CD8-positive, alpha-beta memory T cell (primary cell): ENCODE measurements around the gene RNU1-3. TPM values are rescaled to one million over a fixed set of nuclear protein-coding genes. Genes with fewer than 3 reads are reported as not detected.
A peak's percentile ranks its signal among the peaks of the same experiment; 100 is the strongest.
"Not testable (repeated sequence)": the region's sequence is repeated elsewhere in the genome, so short reads cannot be mapped to it uniquely, and the experiment has no call there.

Experiments used
- CTCF ChIA-PET: fragments of 350-600 bp; sonication (Branson Sonifier 250); formaldehyde crosslinking; loops from one replicate; lab custom pipeline; 2021; ENCODE audit warnings: antibody characterized with exemption; lab: Charles Lee
- POLR2A ChIA-PET: fragments of 350-600 bp; sonication (Branson Sonifier 250); formaldehyde crosslinking; loops from one replicate; lab custom pipeline; 2021; ENCODE audit warnings: antibody characterized with exemption; lab: Charles Lee
- DNase-seq, 5 donors: peaks; one replicate each; pipeline versions ENCODE4 v3.0.0 to v3.0.0-alpha.2; 2020 to 2022; ENCODE audit warnings: mixed read lengths in 1 of 5
- H3K27ac ChIP-seq: one replicate; pipeline ENCODE4 v1.7.0; 2013; ENCODE audit warnings: low read depth, mild to moderate bottlenecking, low read length, moderate library complexity
- H3K27me3 ChIP-seq: 2 replicates; pipeline ENCODE4 v1.7.0; 2013; ENCODE audit warnings: low read length, mild to moderate bottlenecking; ENCODE audit not compliant: insufficient read depth, poor library complexity, severe bottlenecking
- H3K36me3 ChIP-seq: 2 replicates; pipeline ENCODE4 v1.7.0; 2013; ENCODE audit warnings: mild to moderate bottlenecking, low read length, moderate library complexity; ENCODE audit not compliant: insufficient read depth
- H3K4me1 ChIP-seq: 2 replicates; pipeline ENCODE4 v1.7.0; 2013; ENCODE audit warnings: mild to moderate bottlenecking, low read length, moderate library complexity; ENCODE audit not compliant: insufficient read depth
- H3K4me3 ChIP-seq: 2 replicates; pipeline ENCODE4 v1.7.0; 2013; ENCODE audit warnings: mild to moderate bottlenecking, low read length
- H3K9me3 ChIP-seq: 2 replicates; pipeline ENCODE4 v1.7.0; 2013; ENCODE audit warnings: mild to moderate bottlenecking, low read length
- H3K27ac Mint-ChIP-seq, 8 donors: one replicate each; pipeline ENCODE4 v1.8.0; 2020 to 2021; ENCODE audit warnings: mixed read lengths in 8 of 8, mild to moderate bottlenecking in 6 of 8, inconsistent platforms in 3 of 8, moderate library complexity in 3 of 8
- H3K27me3 Mint-ChIP-seq, 2 donors: one replicate each; pipeline ENCODE4 v1.8.0; 2020 to 2021; ENCODE audit warnings: mixed read lengths in 2 of 2, mild to moderate bottlenecking in 1 of 2, moderate library complexity in 1 of 2
- H3K36me3 Mint-ChIP-seq, 3 donors: one replicate each; pipeline ENCODE4 v1.8.0; 2020 to 2021; ENCODE audit warnings: mixed read lengths in 3 of 3, inconsistent platforms in 1 of 3, mild to moderate bottlenecking in 1 of 3
- H3K4me1 Mint-ChIP-seq, 3 donors: one replicate each; pipeline ENCODE4 v1.8.0; 2020 to 2021; ENCODE audit warnings: mixed read lengths in 3 of 3, inconsistent platforms in 1 of 3, mild to moderate bottlenecking in 1 of 3
- H3K4me3 Mint-ChIP-seq, 7 donors: one replicate each; pipeline ENCODE4 v1.8.0; 2020 to 2021; ENCODE audit warnings: mixed read lengths in 7 of 7, mild to moderate bottlenecking in 6 of 7, moderate library complexity in 4 of 7, inconsistent platforms in 2 of 7
- H3K9me3 Mint-ChIP-seq, 5 donors: one replicate each; pipeline ENCODE4 v1.8.0; 2020 to 2022; ENCODE audit warnings: mixed read lengths in 5 of 5, mild to moderate bottlenecking in 3 of 5, moderate library complexity in 2 of 5, inconsistent platforms in 1 of 5
- polyA plus RNA-seq: library from polyadenylated mRNA; unstranded; fragments of 300-500 nt; fragmentation: Illumina TruSeq; gene quantifications from one replicate; pipeline ENCODE4 v1.2.3, GENCODE V29; 2021
- total RNA-seq, 2 experiments: library from RNA; stranded (reverse); gene quantifications; one replicate each; pipeline ENCODE4 v1.2.3, GENCODE V29; 2021

The RNU1-3 gene
- total and polyA plus RNA-seq, 3 experiments from 2014 or later = 1,293 to 1,300 TPM; not detected in 1

DNA sequence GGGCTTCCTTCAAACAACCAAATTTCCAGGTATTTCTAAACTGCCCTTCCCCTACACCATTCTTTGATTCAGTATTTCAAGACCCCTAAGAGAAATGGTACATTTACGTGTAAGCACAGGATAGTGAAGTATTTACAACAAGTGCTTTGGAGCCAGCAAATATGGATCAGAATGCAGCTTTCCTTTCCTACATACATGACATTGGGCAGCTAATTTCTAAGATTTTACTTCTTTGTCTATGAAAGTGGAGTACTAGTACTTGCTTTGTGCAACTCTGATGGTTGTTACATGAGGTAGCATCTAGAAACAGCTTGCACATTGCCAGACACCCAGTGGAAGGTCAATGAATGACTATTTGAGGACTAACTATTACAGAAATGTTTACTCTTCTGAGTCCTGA is 15.2 kb downstream of the RNU1-3 start:
- H3K9me3 ChIP-seq, POLR2A ChIA-PET, H3K9me3 Mint-ChIP-seq, H3K4me3 Mint-ChIP-seq, H3K36me3 Mint-ChIP-seq, H3K27ac Mint-ChIP-seq, H3K4me1 ChIP-seq, DNase-seq, H3K36me3 ChIP-seq, CTCF ChIA-PET, H3K27ac ChIP-seq, H3K27me3 ChIP-seq, H3K4me3 ChIP-seq, H3K4me1 Mint-ChIP-seq, H3K27me3 Mint-ChIP-seq: not testable (repeated sequence)

DNA sequence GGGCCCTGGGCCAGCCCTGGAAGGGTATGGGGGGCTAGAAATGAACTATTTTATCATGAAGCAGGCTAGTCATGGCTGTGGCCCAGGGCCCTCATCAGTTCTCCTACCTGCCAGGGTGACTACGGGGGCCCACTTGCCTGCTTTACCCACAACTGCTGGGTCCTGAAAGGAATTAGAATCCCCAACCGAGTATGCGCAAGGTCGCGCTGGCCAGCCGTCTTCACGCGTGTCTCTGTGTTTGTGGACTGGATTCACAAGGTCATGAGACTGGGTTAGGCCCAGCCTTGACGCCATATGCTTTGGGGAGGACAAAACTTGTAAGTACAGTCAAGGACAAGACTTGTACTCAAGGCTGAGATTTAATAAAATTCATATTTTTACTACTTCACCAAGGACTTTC is 16.8 kb downstream of the RNU1-3 start:
- H3K4me3 Mint-ChIP-seq, H3K9me3 Mint-ChIP-seq, POLR2A ChIA-PET, H3K36me3 Mint-ChIP-seq, CTCF ChIA-PET, H3K4me1 ChIP-seq, H3K27ac Mint-ChIP-seq, H3K27me3 Mint-ChIP-seq, H3K27me3 ChIP-seq, H3K4me3 ChIP-seq, H3K36me3 ChIP-seq, H3K4me1 Mint-ChIP-seq, H3K27ac ChIP-seq, H3K9me3 ChIP-seq: not testable (repeated sequence)
- DNase-seq = peak in 1 of 5 donors; percentile 37

DNA sequence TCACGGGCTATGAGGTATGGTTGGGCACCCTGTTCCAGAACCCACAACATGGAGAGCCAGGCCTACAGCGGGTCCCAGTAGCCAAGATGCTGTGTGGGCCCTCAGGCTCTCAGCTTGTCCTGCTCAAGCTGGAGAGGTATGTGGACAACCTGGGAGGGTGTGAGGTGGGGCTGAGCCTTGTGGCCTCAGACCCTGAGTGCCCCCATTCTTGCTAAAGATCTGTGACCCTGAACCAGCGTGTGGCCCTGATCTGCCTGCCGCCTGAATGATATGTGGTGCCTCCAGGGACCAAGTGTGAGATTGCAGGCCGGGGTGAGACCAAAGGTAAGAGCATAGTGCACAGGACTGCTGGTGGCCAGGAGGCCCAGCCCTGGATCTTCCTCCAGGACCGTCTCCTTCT is 17.4 kb downstream of the RNU1-3 start:
- H3K27ac ChIP-seq, H3K4me1 ChIP-seq, POLR2A ChIA-PET, H3K36me3 ChIP-seq, H3K27me3 Mint-ChIP-seq, H3K4me1 Mint-ChIP-seq, H3K27me3 ChIP-seq, H3K9me3 Mint-ChIP-seq, H3K36me3 Mint-ChIP-seq, H3K27ac Mint-ChIP-seq, H3K4me3 ChIP-seq, CTCF ChIA-PET, H3K4me3 Mint-ChIP-seq, H3K9me3 ChIP-seq: not testable (repeated sequence)
- DNase-seq = peak in 2 of 5 donors; percentile 0 to 32

DNA sequence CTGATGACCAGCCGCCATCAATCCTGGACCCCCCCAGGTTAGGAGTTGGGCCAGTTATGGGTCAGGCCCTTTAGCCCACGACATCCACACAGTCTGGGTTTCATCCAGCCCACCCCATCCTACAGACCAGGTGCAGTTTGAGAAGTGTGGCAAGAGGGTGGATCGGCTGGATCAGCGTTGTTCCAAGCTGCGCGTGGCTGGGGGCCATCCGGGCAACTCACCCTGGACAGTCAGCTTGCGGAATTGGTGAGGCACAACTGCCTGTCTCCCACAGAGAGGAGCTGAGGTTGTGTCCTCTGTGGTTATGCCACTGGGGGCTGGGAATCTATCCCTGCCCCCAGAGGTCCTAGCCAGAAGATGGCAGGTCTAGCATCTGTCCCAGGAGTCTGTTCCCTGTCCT is 18.0 kb downstream of the RNU1-3 start:
- H3K27ac ChIP-seq, H3K27me3 Mint-ChIP-seq, H3K4me1 Mint-ChIP-seq, POLR2A ChIA-PET, H3K27ac Mint-ChIP-seq, DNase-seq, H3K27me3 ChIP-seq, H3K36me3 Mint-ChIP-seq, H3K4me3 ChIP-seq, H3K36me3 ChIP-seq, H3K9me3 ChIP-seq, H3K9me3 Mint-ChIP-seq, CTCF ChIA-PET: not testable (repeated sequence)
- peaks cover 14% of the 10 kb centered on the region for H3K4me1 ChIP-seq
- H3K4me3 Mint-ChIP-seq = peak overlapping the region in 2 of 7 donors; percentile 38 to 47

DNA sequence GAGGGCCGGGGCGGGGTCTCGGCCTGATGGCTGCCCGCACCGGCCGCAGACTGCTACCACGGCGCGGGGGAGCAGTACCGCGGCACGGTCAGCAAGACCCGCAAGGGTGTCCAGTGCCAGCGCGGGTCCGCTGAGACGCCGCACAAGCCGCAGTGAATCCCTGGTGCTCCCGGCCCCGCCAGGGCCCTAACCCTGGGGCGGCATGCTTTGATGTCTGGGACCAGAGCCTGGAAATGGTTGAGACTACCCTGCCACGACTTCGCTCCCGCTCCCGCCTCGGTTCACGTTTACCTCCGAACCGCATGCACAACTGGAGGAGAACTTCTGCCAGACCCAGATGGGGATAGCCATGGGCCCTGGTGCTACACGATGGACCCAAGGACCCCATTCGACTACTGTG is 18.5 kb downstream of the RNU1-3 start:
- H3K27ac Mint-ChIP-seq, H3K4me3 ChIP-seq, H3K9me3 Mint-ChIP-seq, POLR2A ChIA-PET, H3K27me3 ChIP-seq, H3K36me3 Mint-ChIP-seq, CTCF ChIA-PET, H3K9me3 ChIP-seq, H3K4me1 Mint-ChIP-seq, H3K36me3 ChIP-seq, H3K27ac ChIP-seq, H3K27me3 Mint-ChIP-seq: not testable (repeated sequence)
- H3K4me1 ChIP-seq = peaks cover 19% of the 10 kb centered on the region
- peak in 1 of 5 donors; percentile 38 for DNase-seq
- peak overlapping the region in 3 of 7 donors; percentile 29 to 47 (median 38) for H3K4me3 Mint-ChIP-seq

DNA sequence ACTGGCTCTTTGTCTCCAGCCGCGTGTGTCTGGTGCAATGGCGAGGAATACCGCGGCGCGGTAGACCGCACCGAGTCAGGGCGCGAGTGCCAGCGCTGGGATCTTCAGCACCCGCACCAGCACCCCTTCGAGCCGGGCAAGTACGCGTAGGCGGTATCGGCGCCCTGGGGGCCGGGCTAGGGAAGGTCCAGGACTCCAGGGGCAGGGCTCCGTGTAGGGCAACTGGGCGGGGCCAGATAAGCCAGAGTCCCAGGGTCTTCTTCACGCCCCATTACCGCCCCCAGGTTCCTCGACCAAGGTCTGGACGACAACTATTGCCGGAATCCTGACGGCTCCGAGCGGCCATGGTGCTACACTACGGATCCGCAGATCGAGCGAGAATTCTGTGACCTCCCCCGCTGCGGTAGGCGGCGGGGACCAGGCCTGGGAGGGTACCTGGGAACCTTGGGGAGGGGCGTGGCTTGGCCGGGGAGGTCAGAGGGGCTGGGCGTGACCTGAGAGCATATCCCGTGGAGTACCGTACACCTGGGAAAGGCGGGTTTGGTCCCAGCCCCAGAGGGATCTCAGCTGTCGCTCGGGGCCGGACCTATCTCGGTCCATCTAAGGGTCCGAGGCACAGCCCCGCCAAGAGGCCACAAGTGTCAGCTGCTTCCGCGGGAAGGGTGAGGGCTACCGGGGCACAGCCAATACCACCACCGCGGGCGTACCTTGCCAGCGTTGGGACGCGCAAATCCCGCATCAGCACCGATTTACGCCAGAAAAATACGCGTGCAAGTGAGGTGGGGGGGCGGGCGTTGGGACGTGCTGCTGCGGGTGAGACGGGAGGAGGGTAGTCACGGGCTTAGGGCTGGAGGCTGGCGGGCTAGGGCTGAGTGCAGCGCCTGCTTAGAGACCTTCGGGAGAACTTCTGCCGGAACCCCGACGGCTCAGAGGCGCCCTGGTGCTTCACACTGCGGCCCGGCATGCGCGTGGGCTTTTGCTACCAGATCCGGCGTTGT is 19.3 kb downstream of the RNU1-3 start:
- H3K9me3 Mint-ChIP-seq, H3K36me3 ChIP-seq, CTCF ChIA-PET, H3K36me3 Mint-ChIP-seq, H3K4me3 ChIP-seq, H3K4me1 Mint-ChIP-seq, H3K27ac ChIP-seq, H3K27me3 ChIP-seq, H3K9me3 ChIP-seq, H3K27me3 Mint-ChIP-seq, POLR2A ChIA-PET: not testable (repeated sequence)
- Mint-ChIP-seq H3K4me3 (peak overlapping the region in 6 of 7 donors; percentile 62 to 84 (median 75)), H3K27ac (peak overlapping the region in 2 of 8 donors; percentile 60 to 72)
- DNase-seq = peak in 4 of 5 donors; percentile 19 to 62 (median 46)
- H3K4me1 ChIP-seq = peaks cover 26% of the 10 kb centered on the region

DNA sequence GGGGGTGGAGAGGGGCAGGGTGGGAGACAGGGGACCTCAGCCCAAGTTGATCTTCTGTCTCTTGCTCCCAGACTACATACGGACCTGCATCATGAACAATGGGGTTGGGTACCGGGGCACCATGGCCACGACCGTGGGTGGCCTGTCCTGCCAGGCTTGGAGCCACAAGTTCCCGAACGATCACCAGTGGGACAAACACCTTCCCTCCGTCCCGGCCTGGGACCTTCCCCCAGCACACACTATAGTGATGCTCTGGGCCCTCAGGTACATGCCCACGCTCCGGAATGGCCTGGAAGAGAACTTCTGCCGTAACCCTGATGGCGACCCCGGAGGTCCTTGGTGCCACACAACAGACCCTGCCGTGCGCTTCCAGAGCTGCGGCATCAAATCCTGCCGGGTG is 20.0 kb downstream of the RNU1-3 start:
- H3K36me3 Mint-ChIP-seq, H3K9me3 Mint-ChIP-seq, H3K4me3 ChIP-seq, H3K36me3 ChIP-seq, POLR2A ChIA-PET, H3K9me3 ChIP-seq, H3K27ac Mint-ChIP-seq, H3K27ac ChIP-seq, CTCF ChIA-PET, H3K4me1 Mint-ChIP-seq, H3K27me3 ChIP-seq, H3K27me3 Mint-ChIP-seq: not testable (repeated sequence)
- peaks cover 34% of the 10 kb centered on the region for H3K4me1 ChIP-seq
- peak in 1 of 5 donors; percentile 36 for DNase-seq
- peak overlapping the region in 1 of 7 donors; percentile 59 for H3K4me3 Mint-ChIP-seq

DNA sequence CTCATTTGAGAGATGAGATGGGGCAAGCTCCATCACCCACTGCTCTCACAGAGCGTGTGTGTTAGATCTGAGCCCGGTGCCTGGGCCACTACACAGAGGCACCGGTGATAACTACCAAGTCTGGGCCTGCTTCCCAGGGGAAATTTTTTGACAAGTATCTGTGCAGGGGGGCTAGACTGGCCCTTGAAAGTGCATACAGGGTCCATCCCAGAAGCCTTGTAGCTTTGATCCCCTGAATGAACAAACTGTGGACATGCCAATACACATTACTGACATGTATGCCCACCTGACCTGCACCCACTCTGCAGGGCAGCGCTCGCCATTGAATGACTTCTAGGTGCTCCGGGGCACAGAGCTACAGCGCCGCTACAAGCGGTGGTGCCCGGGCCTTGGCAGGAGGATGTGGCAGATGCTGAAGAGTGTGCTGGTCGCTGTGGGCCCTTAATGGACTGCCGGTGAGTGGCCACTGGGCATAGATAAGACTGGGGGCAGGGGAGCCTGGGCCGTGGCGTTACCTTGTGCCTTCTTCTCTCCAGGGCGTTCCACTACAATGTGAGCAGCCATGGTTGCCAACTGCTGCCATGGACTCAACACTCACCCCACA is 20.6 kb downstream of the RNU1-3 start:
- H3K9me3 Mint-ChIP-seq, H3K4me1 Mint-ChIP-seq, H3K27me3 Mint-ChIP-seq, CTCF ChIA-PET, H3K4me3 ChIP-seq, H3K27me3 ChIP-seq, H3K27ac ChIP-seq, H3K36me3 ChIP-seq, H3K36me3 Mint-ChIP-seq, H3K9me3 ChIP-seq, POLR2A ChIA-PET: not testable (repeated sequence)
- H3K4me3 Mint-ChIP-seq = peak overlapping the region in 3 of 7 donors; percentile 14 to 59 (median 39)
- H3K4me1 ChIP-seq = peaks cover 35% of the 10 kb centered on the region
- DNase-seq = peak in 2 of 5 donors; percentile 0 to 42
- H3K27ac Mint-ChIP-seq = peak overlapping the region in 4 of 8 donors; percentile 29 to 56 (median 44)
